Epidermal melanocyte (primary cell): Measurements from ENCODE around the gene MTHFS.
"Not testable (repeated sequence)": the region's sequence is repeated elsewhere in the genome, so short reads cannot be mapped to it uniquely, and the experiment has no call there.

Experiments
- DNase-seq: peaks from one replicate; pipeline ENCODE4 v3.0.0; 2011; ENCODE audit warnings: low spot score; ENCODE audit not compliant: insufficient read length

The MTHFS gene

DNA sequence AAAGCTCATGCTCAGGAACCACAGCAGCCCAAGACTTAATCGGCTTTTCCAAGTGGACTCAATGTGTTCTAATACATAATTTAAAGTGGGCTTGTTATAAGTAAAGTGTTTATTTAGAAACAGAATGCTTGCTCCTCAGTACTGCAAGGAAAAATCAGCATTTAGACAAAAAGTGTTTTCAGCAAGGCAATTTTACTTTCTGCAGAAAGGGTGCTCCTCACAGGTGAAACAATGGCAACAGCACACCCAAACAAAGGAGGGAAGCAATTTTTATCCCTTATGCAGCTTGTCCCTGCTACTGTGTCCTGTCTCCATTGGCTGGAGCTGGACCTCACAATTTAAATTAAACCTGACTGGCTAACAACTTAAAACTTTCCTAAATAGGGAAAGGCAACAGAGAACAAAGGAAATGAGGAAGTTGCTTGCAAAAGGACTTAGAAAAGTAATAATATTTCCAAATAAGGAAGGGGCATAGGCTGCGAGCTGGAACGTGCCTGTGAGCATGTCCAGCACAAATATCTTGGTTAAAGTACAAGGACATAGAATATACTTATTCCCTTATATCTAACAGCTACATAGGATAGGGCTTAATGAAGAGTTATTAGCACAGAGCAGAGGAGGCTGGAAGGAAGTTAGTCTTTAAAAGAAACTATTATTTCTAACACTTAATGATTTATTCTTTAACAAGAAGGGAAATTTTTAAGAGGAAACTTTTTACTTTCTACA, 19.1 kb upstream of the MTHFS start:
- DNase-seq: not testable (repeated sequence)

DNA sequence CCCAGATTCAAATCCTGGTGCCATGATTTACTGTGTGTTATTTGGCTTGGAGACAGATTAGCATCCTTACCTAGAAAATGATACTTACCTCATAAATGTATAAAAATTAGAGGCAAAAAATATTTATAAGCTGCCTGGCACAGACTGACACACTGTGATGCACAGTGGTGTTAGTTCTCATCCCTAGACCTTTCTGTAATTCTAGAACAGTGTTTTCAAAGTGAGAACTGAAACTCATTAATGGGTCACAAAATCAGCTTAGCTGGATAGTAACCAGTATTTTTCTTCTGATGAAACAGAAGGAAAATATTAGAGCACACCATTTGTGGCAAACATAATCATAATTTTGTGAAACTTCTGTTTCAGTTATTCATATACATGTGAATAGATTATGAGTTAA, 17.9 kb upstream of the MTHFS start:
- DNase-seq: no peak

DNA sequence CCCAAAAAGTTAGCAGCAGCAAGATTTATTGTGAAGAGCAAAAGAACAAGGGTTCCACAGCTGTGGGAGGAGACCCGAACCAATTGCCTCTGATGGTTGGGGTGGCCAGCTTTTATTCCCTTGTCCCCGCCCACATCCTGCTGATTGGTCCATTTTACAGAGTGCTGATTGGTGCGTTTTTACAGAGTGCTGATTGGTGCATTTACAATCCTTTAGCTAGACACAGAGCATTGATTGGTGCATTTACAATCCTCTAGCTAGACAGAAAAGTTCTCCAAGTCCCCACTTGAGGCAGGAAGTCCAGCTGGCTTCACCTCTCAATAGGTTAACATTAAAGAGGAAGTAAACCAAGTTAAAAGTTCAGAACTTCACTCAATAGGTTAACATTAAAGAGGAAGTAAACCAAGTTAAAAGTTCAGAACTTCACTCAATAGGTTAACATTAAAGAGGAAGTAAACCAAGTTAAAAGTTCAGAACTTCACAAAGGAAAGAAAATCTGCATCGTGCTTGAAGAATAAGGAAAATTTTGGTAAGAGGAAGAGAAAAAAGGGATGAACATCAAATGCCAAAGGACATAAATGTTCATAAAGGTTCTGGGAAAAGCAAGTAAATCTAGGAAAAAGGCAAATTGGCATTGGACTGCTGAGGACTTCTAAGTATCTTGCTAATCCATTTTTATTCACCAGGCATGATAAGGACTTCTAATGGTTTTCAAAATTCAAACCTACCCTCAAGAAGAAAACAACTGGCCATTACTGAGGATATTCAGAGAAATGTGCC, 12.9 kb upstream of the MTHFS start:
- not testable (repeated sequence) for DNase-seq

DNA sequence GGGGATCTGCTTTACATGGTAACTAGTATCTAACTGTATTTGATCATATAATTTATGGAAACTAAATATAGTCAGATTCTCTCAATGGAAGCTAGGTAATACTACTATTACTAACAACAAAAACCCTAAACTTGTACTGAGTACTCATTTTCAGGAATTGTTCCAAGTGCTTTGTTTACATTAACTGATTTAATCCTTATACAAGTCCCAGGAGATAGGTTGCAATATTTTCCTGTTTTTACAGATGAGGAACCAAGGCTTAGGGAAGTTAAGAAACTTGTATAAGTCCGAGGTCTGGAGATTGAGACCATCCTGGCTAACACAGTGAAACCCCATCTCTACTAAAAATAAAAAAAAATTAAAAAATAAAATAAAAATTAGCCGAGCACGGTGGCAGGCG, 7.5 kb upstream of the MTHFS start:
- no peak for DNase-seq

DNA sequence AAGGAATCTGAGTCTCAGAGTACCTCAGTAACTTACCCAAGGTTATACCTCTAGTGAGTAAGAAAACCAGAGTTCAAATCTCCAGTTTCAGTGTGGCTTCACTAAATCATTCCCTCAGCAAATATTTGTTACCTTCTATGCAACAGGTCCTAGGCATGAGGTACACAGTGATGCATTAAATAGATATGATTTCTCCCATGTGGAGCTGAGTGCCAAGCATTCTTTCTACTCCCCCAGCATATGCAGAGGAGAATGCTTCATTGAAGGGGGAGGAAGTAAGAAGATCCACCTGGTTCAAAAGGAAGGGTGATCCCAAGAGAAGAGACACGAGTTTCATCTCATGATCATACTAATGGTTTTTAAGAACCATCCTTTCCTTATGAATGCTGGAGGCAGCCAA, 6.8 kb upstream of the MTHFS start:
- no peak for DNase-seq

DNA sequence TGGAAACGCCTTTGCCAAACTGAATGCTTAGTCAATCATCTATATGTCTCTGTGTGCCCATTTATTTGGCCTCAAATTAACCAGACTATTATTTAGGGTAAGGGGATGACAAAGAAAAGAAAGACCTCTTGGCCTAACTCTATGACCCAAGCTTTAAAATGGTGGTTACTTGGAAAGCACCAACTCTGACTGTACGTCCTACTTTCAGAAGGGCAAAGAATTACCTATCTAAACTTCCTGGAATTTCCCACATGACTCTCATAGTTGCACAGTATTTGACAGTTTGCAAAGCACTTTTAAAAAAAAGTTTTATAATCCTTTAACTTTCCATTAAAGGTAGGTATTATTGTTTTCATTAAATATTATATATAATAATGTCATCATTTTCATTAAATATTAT, 6.3 kb upstream of the MTHFS start:
- no peak for DNase-seq

DNA sequence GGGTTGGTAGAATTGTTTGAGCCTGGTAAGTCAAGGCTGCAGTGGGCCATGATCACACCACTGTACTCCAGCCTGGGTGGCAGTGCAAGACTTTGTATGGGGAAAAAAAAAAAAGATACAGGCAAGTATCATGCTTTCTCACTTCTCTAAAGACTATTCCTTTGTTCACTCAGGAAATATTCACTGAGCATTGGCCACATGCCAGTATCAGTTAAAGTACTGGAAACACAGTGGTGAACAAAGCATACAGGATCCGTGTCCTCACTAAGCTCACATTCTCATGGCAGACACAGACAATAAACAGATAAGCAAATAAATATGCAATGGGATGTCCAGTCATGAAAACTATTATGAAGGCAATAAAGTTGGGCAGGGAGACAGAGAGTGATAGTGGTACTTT, 5.1 kb upstream of the MTHFS start:
- no peak for DNase-seq

DNA sequence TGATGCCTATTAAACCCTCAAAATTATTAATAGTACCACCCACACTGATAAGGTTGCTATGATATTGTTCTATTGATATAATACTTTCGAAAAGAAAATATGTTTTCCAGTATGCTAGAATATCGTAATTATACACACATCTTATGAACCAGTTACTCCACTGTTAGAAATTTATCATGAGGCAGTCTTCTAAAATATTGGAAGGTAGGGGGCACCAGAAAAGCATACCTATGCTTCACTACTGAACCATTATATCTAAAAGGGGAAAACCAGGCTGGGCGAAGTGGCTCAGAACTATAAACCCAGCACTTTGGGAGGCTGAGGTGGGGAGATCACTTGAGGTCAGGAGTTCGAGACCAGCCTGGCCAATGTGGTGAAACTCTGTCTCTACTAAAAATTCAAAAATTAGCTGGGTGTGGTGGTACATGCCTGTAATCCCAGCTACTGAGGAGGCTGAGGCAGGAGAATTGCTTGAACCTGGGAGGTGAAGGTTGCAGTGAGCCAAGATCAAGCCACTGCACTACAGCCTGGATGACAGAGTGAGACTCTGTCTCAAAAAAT, 4.1 kb upstream of the MTHFS start:
- DNase-seq: not testable (repeated sequence)

DNA sequence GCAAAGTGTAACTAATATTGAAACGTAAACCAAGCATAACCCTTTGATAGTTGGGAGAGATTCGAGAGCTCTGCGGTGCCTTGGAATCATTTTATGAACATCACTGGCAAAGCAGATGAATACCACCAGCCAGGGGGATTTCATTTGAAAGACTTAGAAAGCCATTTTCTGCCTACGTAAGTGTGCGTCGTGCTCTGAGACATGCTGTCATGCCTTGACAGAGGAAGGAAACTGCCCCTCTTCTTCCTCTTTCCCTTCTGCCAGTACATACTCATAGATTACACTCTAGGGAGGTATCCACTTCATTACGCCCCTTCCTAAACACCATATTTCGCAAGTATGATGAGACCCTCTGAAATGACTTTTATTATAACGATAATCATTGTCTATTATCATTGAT, 3.3 kb upstream of the MTHFS start:
- no peak for DNase-seq

DNA sequence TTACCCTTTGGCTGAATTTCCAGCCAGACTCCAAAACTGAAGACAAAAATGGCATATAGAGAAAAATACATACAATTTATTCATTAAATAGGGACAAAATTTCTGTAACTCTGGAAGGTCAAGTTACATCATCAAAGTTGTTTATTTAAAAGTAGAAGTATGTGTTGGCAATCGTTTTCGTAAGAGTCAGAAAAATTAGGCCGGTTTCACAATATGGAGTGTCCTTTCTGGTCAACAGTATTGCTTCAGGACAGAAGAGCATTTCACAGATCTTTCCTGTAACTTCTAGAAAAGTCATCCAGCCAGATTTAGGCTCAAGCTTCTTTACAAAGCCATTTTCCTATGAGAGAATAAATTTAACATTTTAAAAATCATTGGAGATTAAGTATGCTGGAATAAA, 2.0 kb upstream of the MTHFS start:
- not testable (repeated sequence) for DNase-seq

DNA sequence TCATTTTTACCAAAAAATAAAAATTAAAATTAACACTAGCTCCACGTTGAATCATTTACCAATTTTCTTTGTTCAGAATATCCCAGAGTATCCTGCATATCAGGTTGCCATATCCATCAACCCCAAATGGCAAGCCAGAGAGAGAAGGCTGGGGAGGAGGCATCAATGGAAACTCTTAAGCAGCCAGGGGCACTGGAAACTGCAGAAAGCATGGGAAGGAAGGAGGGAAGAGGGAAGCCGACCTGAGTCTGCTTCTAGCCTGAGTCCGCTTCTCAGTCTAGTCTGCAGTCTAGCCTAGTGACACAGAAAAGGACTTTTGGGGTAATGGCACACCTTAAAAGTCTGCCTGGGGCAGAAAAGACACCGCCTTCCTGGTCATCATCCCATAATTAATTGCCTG, 1.6 kb upstream of the MTHFS start:
- no peak for DNase-seq

DNA sequence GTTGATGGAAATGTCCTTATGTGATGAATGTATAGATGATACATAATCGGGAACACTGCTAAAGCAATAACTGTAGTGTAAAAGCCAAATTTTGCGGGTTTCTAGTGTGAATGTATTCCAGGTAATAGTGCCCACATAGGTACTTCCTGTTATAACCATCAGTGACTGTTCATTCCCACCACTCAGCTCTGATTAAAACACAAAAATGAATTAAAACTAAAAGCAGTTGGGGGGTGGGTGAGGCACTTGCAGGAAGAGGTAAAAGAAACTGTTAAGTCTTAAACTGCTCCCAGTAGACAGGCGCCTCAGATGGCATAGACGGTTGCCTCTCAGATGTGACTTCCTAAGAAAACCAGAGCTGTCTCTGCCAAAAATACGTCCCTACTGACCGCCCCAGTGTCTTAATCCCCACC, 893 bp upstream of the MTHFS start:
- DNase-seq: no peak

DNA sequence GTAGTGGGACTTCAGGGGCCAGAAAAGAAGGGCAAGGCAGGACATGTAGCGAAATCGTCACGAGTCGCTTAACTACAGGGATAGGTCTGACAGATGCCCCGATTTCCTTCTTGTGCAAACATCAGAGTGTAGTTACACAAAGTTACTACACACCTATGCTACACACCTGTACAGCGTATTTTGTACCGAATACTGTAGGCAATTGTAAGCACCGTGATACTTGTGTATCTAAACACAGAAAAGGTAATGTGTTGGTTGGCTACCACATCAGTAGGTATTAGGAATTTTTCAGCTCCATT, 515 bp upstream of the MTHFS start:
- DNase-seq: no peak

DNA sequence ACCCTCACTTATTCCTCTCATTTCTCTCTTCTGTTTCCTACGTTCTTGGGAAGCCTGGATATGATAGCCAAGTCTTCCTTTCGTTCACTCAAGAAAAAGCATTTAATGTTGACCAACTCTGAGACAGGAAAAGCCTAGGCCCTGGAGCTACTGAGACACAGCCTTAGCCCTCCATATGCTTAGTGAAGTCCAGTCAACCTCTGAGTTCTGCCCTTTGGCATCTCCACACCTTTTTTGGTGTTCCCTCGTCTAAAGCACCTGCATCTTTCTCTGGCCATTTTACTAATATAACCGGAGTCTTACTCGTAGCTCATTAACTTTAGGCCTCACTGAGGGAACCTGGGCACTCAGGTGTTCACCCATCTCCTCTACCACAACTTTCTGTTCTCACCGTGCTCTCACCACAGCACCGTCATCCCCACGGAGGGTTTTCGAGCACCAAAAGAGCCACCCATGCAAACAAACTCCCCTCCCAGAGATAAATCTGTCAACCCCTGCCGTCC, 632 bp downstream of the MTHFS start:
- no peak for DNase-seq

DNA sequence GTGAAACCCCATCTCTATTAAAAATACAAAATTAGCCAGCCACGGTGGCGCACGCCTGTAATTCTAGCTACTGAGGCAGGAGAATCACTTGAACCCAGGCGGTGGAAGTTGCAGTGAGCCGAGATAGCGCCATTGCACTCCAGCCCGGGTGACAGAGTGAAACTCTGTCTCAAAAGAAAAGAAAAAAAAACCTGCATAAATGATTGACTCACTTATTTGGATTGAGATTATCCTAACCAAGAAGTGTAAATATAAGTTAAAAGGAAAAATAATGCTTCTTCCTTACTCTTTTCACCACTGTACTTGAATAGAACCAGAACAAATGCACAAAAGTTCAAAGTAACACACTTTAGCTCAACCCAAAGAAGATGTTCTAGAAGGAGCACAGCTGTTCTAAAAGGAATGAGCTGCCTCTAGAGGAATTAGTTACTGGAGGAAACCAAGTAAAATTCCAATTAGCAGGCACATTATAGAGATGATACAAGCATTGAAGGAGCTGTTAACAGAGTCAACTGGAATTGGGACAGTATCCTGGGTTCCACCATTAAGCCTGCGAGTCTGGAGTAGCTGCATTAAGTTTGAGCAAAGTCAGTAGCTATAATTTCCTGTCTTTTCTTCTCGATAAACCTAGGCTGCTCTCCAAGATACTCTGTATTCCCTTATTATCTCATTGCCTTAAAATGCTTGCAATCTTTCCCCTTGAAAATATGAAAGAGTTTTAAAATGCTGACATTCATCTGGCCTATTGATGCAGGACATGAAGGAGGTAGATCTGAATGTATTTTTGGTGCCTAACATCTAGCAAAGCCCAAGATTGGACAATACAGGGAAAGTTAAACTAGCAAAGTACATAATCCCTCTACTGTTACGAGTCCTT, 9.5 kb downstream of the MTHFS start:
- DNase-seq: no peak

DNA sequence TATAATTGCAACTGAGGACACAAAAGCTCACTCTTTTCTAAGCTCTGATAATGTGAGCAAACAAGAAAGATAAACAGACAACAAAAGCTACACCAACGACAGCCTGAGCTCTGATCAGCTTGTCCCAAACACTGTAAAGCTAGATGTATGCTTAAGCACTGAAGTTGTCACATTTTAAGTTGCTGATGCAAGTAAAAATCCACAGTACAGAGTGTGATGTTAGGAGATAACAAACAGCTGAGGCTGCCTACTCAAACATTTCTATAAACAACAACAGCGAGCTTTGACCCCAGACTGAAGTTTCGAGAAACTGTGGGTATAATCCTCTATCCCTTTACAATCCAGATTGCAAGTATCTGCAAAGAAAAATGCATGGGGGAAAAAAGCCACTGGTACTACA, 10.7 kb downstream of the MTHFS start:
- no peak for DNase-seq

DNA sequence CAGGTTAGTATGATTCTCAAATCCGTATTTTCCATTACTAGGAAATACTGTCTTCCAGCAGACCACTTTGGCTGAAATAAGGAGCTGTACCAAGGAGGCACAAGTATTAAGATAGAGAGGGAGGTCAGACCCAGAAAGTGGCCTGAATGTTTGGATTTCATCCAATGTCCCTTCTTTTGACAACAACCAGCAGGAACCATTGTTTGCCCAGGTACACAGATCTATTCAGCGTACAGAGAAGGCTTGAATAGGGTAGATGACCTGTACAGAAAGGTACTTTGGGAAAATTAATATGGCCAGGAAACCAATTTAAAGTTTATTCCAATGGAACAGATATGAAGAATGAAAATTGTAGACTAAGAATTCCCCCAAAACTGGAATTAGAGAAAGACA, 12.6 kb downstream of the MTHFS start:
- DNase-seq: no peak

DNA sequence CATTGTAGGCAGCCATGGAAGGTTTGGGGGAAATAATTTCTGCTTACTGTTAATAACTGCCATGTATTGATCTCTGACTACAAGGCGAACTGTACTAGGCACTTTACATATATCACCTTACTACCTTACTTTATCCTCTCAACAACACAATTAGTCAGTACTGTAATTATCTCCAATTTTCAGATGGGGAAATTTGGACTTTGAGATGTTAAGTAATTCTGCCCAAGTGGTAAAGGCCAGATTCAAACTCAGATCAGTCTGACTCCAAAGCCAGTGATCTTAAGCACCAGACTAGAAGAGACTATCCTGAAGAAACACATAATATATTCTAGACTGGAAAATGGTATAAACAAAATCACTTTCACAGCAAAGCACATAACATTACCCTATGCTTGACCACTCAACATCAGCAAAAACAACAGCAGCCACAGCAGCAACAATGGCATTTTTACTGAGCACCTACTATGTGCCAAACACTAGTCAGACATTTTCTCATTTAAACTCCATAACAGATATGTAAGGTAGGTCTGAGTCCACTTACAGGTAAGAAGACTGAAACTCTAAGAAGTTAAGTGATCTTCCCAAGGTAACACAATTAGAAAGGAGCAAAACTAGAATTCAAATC, 13.1 kb downstream of the MTHFS start:
- DNase-seq: no peak

DNA sequence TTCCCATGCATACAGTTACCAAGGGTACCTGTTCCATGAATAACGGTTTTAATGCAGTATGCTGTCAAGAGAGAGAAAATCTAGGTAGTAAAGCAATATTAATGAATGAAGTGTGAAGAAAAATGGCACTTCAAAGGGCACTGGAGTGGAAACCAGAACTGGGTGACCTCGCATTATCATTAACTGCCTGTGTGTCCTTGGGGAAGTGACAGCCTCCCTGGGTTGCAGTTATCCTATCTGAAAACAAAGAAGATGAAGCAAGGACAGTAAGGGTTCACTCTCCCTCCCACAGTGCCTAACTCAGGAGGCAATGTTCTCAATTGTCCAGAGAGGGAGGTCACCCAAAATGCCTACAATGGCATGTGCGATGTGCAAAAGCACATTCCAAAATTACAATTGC, 15.1 kb downstream of the MTHFS start:
- no peak for DNase-seq

DNA sequence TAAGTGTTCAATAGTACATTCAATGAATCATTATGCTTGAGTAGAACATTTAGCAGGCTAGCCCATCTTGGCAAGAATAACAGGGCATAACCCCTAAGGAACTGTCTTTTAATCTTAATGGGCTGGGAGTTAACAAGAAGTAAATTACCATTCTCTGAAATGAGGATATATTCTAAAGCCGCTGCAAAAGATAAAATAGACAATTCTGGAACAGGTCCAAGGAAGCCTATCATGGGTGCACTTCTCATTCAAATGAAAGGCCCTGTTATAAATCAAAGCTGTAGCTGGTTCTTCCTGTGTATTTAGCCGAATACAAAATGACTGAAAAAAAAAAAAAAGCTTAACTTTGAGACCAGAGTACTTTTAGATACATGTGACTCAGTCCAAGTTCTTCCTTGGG, 15.6 kb downstream of the MTHFS start:
- DNase-seq: no peak

DNA sequence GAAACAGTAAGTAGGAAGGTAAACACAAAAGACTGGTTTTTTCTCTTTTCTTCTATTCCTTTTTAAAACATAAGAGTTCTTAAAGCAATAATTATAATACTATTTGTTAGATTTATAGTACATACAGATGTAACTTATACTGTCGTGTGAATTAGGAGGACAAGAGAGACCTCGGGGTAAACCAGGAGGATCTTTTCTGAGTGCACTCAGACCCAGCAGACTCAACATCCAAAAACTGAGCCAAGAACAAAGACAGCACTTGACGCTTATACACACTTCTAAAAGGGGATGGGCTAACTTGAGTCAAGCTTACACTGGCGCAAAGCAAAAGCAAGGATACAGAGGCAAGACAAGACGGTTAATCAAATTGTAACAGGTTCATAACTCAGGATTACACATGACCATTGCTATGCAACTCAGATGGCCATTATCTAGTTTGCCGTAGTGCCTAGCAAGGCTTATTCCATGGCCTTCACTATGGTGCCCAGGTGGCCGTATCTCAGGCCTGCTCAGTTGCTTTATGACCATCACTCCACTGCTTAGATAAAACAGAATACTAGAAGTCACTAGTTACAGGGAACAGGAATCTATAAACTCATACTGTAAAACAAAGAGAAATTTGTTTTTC, 18.6 kb downstream of the MTHFS start:
- no peak for DNase-seq
